ENCODE measurements around the gene BCAR3. TPM values are rescaled to one million over a fixed set of nuclear protein-coding genes. Genes with fewer than 3 reads are reported as not detected.

BCAR3 gene
- total RNA-seq, 6 experiments from 2014 or later = 24.4 to 55.1 (median 26.2) TPM

- Mint-ChIP-seq H3K4me1 (ENCODE audit: low read depth) (peaks cover 99% of the 10 kb centered on the region), H3K27me3 (ENCODE audit: insufficient read depth) (peaks cover 2% of the 10 kb centered on the region), H3K27ac (peak overlapping the region; percentile 92), H3K9me3 (no peaks in the 10 kb centered on the region), H3K4me3 (peak overlapping the region; percentile 70), H3K36me3 (ENCODE audit: low read depth) (peaks cover 18% of the 10 kb centered on the region)
- no peak for DNase-seq
- 0 out of 2 replicates have a peak, but pooled peaks have one; percentile 2 for TF ChIP-seq CTCF (IDR thresholded peaks at IDR 0.05)
These were observed 67.7 kb downstream of the BCAR3 start for GRCh38 chr1:93613898-93614297.

DNA sequence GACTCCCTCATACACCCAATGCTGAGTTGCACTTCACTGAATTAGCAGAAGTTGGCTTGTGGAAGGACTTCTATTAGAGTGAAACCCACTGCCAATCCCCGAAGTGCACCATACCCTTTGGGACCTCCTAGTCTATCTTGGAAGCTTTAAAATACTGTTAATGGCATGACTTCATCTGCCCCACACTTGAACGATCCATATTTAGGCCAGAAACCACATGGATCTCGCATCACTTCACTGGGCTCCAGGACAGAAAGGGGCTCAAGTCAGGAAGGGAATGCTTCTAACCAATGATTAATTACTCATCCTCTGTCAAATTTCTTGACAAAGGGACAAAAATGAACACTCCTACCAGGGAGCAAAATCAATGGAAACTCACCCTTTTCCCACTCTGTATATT lies 69.1 kb downstream of the BCAR3 start:
- Mint-ChIP-seq H3K36me3 (ENCODE audit: low read depth) (peaks cover 18% of the 10 kb centered on the region), H3K9me3 (no peaks in the 10 kb centered on the region), H3K27me3 (ENCODE audit: insufficient read depth) (peaks cover 2% of the 10 kb centered on the region), H3K4me1 (ENCODE audit: low read depth) (peaks cover 100% of the 10 kb centered on the region), H3K27ac (peak overlapping the region; percentile 92), H3K4me3 (no peak overlapping the region; the same call in 1 of the 2 replicates)
- TF ChIP-seq CTCF (IDR thresholded peaks at IDR 0.05) = no peak
- no peak for DNase-seq

GRCh38 chr1:93611668-93612067 lies 70.0 kb downstream of the BCAR3 start:
- DNase-seq = no peak
- H3K27ac Mint-ChIP-seq = peak overlapping the region; percentile 36
- peaks cover 18% of the 10 kb centered on the region for H3K36me3 Mint-ChIP-seq (ENCODE audit: low read depth)
- H3K9me3 Mint-ChIP-seq = no peaks in the 10 kb centered on the region
- H3K4me3 Mint-ChIP-seq = no peak overlapping the region
- peaks cover 100% of the 10 kb centered on the region for H3K4me1 Mint-ChIP-seq (ENCODE audit: low read depth)
- peaks cover 2% of the 10 kb centered on the region for H3K27me3 Mint-ChIP-seq (ENCODE audit: insufficient read depth)
- TF ChIP-seq CTCF (IDR thresholded peaks at IDR 0.05) = no peak

DNA sequence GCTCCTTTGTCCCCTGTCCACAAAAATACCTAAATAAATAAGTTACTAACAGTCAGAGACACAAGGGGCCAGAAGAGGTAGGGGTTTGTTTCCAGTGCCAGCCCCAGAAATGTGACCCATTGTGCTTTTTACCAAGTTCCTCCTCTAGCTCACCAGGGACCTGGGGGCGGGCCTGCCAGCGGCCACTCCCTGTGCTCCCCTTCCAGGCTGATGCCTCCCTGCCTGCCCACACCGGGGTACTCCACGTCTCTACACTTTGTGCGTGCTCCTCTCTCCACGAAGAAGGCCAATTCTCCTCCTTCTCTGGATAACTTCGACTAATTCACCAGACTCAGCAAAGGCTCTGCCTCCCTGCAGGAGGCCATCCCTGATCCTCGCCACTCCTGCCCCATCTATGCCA lies 72.1 kb downstream of the BCAR3 start:
- peaks cover 24% of the 10 kb centered on the region for H3K36me3 Mint-ChIP-seq (ENCODE audit: low read depth)
- H3K27ac Mint-ChIP-seq = peak overlapping the region; percentile 85
- H3K27me3 Mint-ChIP-seq (ENCODE audit: insufficient read depth) = peaks cover 2% of the 10 kb centered on the region
- H3K4me1 Mint-ChIP-seq (ENCODE audit: low read depth) = peaks cover 100% of the 10 kb centered on the region
- no peak for DNase-seq
- no peaks in the 10 kb centered on the region for H3K9me3 Mint-ChIP-seq
- TF ChIP-seq CTCF (IDR thresholded peaks at IDR 0.05) = no peak
- no peak overlapping the region; the same call in 1 of the 2 replicates for H3K4me3 Mint-ChIP-seq

GRCh38 chr1:93608187-93609109 lies 73.2 kb downstream of the BCAR3 start:
- H3K4me3 Mint-ChIP-seq = peak overlapping the region; percentile 62
- DNase-seq = no peak

More at GRCh38 chr1:93608187-93609109, 73.2 kb downstream of the BCAR3 start:
- Mint-ChIP-seq H3K27me3 (ENCODE audit: insufficient read depth) (peaks cover 2% of the 10 kb centered on the region), H3K9me3 (no peaks in the 10 kb centered on the region), H3K27ac (peak overlapping the region; percentile 85), H3K36me3 (ENCODE audit: low read depth) (peaks cover 27% of the 10 kb centered on the region), H3K4me1 (ENCODE audit: low read depth) (peaks cover 100% of the 10 kb centered on the region)
- no peak for TF ChIP-seq CTCF (IDR thresholded peaks at IDR 0.05)

Measured in HFFc6 (cell line).